Brain microvascular endothelial cell (primary cell): Measurements from ENCODE around the gene ACTN1.

Experiments used
- DNase-seq: peaks from one replicate; pipeline ENCODE4 v3.0.0-alpha.2; 2020
- H3K27ac ChIP-seq: fragments of 250-450 bp; sonication (Bioruptor Pico); 2 replicates; pipeline ENCODE4 v1.5.1; 2020; ENCODE audit warnings: mild to moderate bottlenecking, moderate library complexity
- H3K27me3 ChIP-seq: fragments of 250-450 bp; sonication (Bioruptor Pico); replicated peaks from 2 replicates; pipeline ENCODE4 v1.5.1; 2020; ENCODE audit warnings: mild to moderate bottlenecking
- H3K36me3 ChIP-seq: fragments of 250-450 bp; sonication (Bioruptor Pico); replicated peaks from 2 replicates; pipeline ENCODE4 v1.5.1; 2020; ENCODE audit warnings: mild to moderate bottlenecking
- H3K4me3 ChIP-seq: 2 replicates; pipeline ENCODE4 v1.5.1; 2011; ENCODE audit warnings: low read depth, mild to moderate bottlenecking, control low read depth, low read length, moderate library complexity
- CTCF ChIP-seq: IDR thresholded peaks from 2 replicates; pipeline ENCODE4 v1.5.1; 2011; ENCODE audit warnings: low read depth, mild to moderate bottlenecking, moderate library complexity, low read length, control low read depth, inconsistent platforms; ENCODE audit errors: missing control alignments
- in situ Hi-C: cut with HindIII; loops from 2 replicates; pipeline ENCODE4 v1.10.0; 2017; ENCODE audit warnings: low sequenced_read_pairs, low pct_ligation_motif_present

ACTN1 gene

GRCh38 chr14:68961361-68961760, 17.7 kb downstream of the ACTN1 start:
- no peak overlapping the region for H3K4me3 ChIP-seq
- DNase-seq, result no peak
- no peaks in the 10 kb centered on the region for H3K27me3 ChIP-seq
- H3K27ac ChIP-seq, result no peak overlapping the region
- no peak for TF ChIP-seq CTCF
- H3K36me3 ChIP-seq, result peaks cover 42% of the 10 kb centered on the region
- in situ Hi-C loops, result no loop called here

- in situ Hi-C loops, result no loop called here
- no peak for TF ChIP-seq CTCF
- Histone ChIP-seq H3K27me3 (no peaks in the 10 kb centered on the region), H3K27ac (no peak overlapping the region), H3K36me3 (peaks cover 45% of the 10 kb centered on the region), H3K4me3 (no peak overlapping the region)
- DNase-seq, result no peak
These were observed 19.0 kb downstream of the ACTN1 start for GRCh38 chr14:68960123-68960522.

DNA sequence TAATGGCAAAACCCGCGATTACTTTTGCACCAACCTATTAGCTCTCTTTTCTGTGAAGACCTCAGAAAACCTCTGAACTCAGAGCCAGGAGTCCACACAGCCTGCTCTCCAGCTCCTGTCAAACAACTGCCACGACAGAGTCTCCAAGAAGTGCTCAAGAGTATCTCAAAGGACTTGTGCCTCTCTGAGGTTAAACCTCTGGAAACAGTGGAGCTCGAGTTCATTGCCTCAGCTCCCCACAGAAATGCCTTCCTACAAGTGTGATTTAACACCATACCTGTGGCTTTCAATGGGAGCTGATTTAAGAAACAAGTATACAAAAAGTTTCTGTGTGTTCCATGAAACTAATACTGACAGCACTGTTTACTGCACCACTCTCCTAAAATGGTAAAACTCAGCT, 20.1 kb downstream of the ACTN1 start:
- Histone ChIP-seq H3K4me3 (no peak overlapping the region), H3K36me3 (peaks cover 37% of the 10 kb centered on the region), H3K27me3 (no peaks in the 10 kb centered on the region), H3K27ac (peak overlapping the region; percentile 72)
- in situ Hi-C loops, result no loop called here
- no peak for DNase-seq
- TF ChIP-seq CTCF, result no peak

DNA sequence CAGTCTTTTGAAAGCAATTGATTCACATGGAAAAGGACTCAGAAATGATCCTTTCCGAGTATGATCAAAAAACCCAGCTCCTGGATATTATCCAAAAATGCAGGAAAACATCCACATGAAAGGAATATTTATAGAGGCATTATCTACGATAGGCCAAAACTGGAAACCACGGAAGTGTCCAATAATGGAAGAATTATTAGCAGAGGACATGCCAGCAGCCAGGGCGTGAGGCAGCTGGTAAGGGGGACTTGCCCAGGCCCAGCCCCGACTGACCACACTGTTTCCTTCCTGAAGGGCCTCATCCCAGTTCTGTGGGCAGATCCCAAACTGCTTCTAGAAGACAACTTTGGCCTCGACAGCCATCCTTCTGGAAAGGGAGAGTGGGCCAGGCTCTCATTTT, 20.5 kb downstream of the ACTN1 start:
- in situ Hi-C loops, result no loop called here
- no peak for TF ChIP-seq CTCF
- no peak for DNase-seq
- H3K36me3 ChIP-seq, result peaks cover 35% of the 10 kb centered on the region
- no peak overlapping the region for H3K4me3 ChIP-seq
- H3K27ac ChIP-seq, result peak overlapping the region; percentile 72
- H3K27me3 ChIP-seq, result no peaks in the 10 kb centered on the region

- DNase-seq, result no peak
- Histone ChIP-seq H3K27ac (peak overlapping the region; percentile 72), H3K4me3 (no peak overlapping the region), H3K27me3 (no peaks in the 10 kb centered on the region), H3K36me3 (peaks cover 28% of the 10 kb centered on the region)
- TF ChIP-seq CTCF, result no peak
- in situ Hi-C loops, result no loop called here
These were observed 21.3 kb downstream of the ACTN1 start for GRCh38 chr14:68957775-68958174.

DNA sequence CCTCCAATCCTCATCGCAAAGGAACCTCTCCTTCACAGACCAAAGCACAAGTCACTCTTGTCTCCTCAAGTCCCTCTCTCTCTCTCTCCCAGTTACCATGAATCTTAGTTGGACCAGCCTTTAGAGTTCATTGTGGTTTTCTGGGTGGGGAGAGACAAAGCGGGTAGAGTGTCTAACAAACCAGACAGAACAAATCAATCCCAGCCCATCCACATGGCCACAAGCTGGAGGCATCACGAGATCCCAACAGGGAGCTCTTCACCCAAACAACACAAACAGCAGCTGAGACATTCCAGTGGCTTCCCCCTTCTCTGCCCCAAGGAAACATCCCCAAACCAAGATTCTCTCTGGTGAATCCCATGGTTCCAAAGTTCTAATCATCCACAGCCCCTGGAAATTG, 22.4 kb downstream of the ACTN1 start:
- Histone ChIP-seq H3K27me3 (no peaks in the 10 kb centered on the region), H3K4me3 (no peak overlapping the region), H3K36me3 (peaks cover 34% of the 10 kb centered on the region), H3K27ac (peak overlapping the region; percentile 72)
- in situ Hi-C loops, result no loop called here
- TF ChIP-seq CTCF, result no peak
- DNase-seq, result no peak
